Right ventricle myocardium inferior (tissue), 1 donor: ENCODE data around the gene EZH2. TPM values are rescaled to one million over a fixed set of nuclear protein-coding genes. Genes with fewer than 3 reads are reported as not detected.

ENCODE experiments used
- ATAC-seq: fragments of 200-7000 bp; cut with Tn5 transposase; one replicate; pipeline ENCODE4 v1.9.1; 2020; ENCODE audit warnings: mild to moderate bottlenecking, moderate library complexity
- DNase-seq: peaks from one replicate; pipeline ENCODE4 v3.0.0; 2021; ENCODE audit errors: missing footprints
- intact Hi-C: fragments of 100-400 bp; cut with DNase I; formaldehyde crosslinking; loops from one replicate; pipeline ENCODE4 v1.11.0; 2022
- total RNA-seq: library from RNA; stranded (reverse); fragmentation: NEBNext Ultra II Directional; extraction: Animal tissue kit (Norgen Biotek cat#: 25700); gene quantifications from one replicate; pipeline ENCODE4 v1.2.1, GENCODE V29; 2021
- donor health status: DM: no; HTN: yes; CAD: no; lungs with severe emphysema.

Gene EZH2
- total RNA-seq, 1 donor from 2014 or later: 1.2 TPM

DNA sequence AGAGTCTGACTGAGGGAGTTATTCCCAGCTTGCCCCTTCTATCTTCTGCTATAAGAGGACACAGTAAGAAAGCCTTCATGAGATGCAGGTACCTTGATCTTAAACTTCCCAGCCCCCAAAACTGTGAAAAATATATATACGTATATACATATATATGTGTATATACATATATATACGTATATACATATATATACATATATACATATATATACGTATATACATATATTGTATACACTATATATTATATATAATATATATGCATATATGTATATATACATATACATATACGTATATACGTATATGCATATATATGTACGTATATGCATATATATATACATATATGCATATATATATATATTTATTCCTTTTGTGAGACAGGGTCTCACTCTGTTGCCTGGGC lies 17.7 kb downstream of the EZH2 start:
- DNase-seq (no peak), ATAC-seq (no peak)
- intact Hi-C loops: no loop called here

DNA sequence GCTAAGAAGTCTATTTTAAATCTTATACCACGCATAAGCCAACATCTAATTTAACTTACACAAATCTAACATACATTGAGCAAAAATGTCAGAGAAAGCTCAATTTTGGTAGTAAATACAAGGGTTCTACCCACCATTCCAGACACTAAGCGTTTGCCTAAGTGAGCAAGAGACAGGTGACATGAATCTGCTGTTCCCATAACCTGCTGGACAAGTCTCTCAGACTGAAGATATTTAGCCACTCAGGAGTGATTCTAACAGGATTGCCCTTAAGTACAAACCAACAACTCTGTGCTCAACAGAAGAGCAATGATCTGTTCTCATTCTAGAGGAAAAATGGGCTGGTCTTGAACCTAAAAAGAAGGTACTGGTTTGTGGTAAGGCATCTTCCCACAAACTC lies 18.8 kb downstream of the EZH2 start:
- DNase-seq (no peak), ATAC-seq (no peak)
- intact Hi-C loops: no loop called here

DNA sequence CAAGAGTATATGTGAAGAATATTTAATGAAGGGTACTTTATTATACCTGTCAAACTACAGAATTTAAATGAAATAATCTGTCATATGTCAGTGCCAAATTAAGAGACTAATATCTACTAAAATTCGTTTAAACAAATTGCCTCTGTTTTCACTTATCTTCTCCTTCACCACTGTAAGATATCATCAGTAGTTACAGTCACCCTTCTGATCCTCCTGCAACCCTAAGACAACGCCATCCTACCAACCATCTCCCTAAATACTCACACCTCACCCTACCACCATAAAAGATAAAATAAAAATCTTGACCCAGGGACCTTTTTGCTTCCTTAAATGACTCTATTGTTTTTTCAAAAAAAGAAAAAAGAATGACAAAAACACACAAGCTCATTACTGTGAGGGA lies 20.8 kb downstream of the EZH2 start:
- DNase-seq: no peak
- intact Hi-C loops: no loop called here
- no peak for ATAC-seq

DNA sequence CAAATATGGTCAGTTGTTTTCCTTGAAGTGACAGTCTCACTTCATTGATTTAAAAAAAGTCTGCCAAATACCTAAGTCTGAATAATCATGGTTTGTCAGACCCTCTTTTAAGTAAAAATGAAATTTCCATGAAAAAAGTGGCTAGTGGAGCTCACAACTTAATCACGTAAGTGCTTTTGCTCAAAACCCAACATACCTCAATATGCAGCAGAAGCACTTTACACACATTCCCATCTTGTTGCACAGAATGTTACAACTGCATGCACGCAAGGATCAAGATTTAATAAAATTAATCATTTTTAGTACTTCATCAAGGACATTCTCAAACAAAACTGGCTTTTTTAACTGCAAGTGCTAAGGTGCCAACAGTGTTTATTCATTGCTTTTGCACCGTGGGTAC lies 21.6 kb downstream of the EZH2 start:
- no peak for ATAC-seq
- intact Hi-C loops: no loop called here
- DNase-seq: no peak

DNA sequence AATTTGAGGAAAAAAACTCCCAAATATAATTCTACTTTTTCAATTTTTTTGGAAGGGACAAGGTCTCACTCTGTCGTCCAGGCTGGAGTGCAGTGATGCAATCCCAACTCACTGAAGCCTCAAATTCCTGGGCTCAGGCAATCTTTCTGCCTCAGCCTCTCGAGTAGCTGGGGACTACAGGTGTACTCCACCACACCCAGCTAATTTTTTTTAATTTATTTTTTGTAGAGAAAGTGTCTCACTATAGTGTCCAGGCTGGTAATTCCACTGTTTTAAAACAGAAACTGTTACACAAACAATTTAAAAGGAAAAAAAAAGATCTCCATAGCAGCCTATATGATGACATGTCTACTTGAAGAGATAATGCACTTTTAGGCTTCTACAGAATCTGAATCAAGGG lies 25.6 kb downstream of the EZH2 start:
- ATAC-seq (no peak), DNase-seq (no peak)
- intact Hi-C loops: no loop called here

DNA sequence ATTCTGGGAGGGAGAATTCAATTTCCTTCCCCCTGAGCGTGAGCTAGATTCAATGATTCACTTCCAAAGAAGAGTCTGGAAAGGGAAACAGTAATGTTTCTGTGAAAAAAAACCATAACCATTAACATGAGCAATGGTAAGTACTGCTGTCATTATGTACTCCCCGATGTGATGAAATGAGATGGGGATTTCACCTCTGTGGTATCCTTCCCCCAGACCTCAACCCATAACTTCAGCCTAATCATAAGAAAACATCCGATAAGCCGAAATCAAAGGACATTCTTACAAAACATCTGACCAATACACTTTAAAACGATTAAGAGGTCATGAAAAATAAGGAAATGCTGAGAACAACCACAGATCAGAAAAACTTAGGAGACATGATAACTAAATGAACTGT lies 27.2 kb downstream of the EZH2 start:
- DNase-seq: no peak
- intact Hi-C loops: loop anchor here (2.0 kb wide), 1 partner anchor 106 kb away; no protein-coding TSS in a partner anchor
- no peak for ATAC-seq

DNA sequence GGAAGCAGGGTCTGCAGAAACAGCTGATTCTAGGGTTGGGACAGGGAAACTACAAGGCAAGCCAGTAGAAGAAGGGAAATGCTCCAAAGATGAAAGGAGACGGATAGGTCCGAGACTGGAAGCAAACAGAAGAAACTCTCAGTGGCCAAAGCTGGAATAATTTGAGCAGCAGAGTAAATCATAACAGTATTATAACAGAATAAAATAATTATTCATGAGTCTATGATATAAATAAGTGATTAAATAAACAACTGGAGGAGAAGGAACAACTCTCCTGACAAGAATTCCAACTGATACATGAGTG lies 27.6 kb downstream of the EZH2 start:
- DNase-seq (no peak), ATAC-seq (no peak)
- intact Hi-C loops: loop anchor here (2.0 kb wide), 1 partner anchor 106 kb away; no protein-coding TSS in a partner anchor

DNA sequence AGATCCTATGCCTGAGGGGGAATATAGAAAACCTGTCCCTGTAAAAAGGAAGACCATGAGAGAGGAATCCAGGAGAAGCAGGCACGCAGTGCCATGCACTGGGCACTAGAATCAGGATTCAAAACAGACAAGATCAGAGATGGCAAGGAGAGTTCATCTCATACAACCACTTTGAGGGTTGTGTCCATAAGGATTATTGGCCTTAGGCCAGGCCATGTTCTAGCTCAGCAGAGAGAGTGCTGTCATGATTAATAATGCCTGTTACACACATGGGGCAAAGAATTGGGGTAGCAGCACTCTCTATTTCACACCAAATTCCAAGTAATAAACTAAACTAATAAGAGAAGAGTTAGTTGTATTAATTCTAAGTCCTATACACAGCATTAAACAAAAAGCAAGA lies 29.1 kb downstream of the EZH2 start:
- intact Hi-C loops: no loop called here
- ATAC-seq (no peak), DNase-seq (no peak)

DNA sequence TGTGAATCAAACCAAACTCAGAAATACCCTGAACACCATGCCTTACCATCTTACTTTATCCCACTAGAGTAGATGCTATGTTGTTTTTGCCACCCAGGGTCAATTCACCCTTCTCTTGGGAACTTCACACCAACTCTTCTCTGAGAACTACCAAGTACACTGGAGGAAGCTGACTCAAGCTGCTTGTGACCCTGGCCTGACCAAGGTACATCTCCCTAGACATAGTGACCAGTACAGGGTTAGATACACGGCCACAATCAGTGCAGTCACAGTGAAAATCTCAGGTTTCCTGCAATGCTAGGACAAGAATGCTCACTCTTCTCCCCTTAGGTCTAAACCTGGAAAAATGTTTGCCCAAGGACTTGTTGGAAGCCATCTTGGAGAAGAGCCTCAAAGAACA lies 31.8 kb downstream of the EZH2 start:
- ATAC-seq (no peak), DNase-seq (no peak)
- intact Hi-C loops: no loop called here

DNA sequence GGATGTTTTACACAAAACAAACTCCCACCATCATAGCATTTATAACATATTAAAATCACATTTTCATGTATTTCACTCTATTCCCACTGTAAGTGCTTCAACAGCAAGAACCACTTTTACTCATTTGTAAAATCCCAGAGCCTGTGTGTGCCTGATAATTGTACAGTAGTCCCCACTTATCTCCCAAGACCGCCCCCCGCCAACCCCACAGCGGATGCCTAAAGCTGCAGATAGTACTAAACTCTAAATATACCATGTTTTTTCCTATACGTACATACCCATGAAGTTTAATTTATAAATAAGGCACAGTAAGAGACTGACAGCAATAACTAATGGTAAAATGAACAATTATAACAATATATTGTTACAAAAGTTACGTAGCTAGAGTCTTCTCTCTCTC lies 33.5 kb downstream of the EZH2 start:
- intact Hi-C loops: no loop called here
- ATAC-seq: no peak

DNA sequence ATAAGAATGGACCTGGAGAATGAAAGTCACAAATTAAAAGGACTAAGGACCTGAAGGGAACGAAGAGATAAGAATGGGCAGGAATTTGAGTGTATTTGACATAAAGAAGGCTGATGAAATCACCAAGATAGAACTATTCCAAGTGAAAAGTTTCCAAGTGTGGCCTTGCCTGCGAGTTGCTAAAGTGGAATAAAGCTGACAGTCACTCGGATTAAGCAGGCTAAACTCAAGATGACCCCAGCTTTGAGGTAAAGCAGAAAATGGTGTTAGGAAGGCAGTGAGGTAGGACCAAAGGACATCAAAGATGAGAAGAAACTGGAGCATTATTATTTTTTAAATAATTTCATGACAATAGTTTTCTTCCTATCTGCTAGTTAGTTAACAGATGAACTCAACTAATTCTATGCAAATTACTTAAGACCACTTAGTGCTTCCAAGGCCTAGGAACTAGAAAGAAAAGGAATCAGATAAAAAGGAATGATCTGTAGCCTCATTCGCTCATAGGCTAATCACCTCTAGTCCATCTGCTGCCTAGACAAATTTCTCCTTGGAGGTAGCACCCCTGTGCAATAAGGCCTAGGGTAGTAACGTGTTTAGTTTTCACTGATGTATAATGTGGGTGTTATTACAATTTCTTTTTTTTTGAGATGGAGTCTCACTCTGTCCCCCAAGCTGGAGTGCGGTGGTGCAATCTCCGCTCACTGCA lies 34.5 kb downstream of the EZH2 start:
- DNase-seq (no peak), ATAC-seq (no peak)
- intact Hi-C loops: no loop called here

More for the DNA sequence above, 33.5 kb downstream of the EZH2 start:
- DNase-seq: no peak

DNA sequence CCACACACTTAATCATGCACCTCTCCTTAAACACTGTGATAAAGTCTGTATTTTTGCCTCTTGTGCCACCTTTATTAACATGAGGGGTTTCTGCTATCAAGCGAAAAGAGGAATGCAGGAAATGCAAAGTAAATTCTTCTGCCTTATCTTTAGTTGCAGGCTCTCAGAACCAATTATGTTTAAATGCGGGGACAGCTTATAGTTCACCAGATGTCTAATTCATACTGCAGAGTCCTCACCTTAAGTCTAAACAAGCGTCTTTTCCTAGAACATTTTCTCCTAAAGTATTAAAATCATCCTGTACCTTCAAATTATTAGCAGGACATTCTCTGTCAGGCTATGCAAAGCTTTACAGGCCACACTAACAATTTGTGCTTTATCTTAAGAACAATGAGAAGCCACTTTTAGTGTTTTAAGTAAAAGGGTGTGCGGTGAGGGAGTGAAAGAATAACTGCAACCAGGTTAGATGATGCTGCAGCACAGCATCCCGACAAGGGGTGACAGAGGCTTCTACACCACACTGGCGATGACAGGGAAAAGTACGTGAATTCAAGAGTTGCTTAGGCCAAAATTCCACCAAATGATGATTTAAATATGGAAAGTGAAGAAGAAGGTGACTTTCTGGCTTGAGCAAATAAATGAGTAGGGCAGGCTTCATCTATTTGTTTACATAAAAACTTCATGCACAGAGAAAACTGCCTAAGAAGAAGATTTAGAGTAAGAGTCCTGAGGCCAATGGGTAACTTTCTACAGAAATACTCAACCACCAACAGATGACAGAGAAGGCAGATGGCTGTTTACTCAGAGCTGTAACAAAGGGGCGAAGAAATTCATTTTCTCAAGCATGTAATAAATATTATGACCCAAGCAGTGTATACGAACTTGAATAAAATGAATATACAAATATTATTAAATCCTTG lies 36.0 kb downstream of the EZH2 start:
- DNase-seq (no peak), ATAC-seq (no peak)
- intact Hi-C loops: no loop called here

DNA sequence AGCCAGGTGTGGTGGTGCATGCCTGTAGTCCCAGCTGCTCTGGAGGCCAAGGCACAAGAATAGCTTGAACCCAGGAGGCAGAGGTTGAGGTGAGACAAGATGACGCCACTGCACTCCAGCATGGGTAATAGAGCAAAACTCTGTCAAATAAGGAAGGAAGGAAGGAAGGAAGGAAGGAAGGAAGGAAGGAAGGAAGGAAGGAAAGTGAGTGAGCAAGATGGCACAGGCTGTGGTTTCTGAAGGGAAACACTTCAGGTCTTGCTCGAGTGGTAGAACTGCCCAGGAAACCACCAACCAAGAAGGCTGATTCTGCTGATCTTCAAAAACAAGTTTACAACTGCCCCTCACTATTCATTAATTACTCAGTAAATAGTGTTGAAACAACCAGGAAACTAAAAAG lies 45.2 kb downstream of the EZH2 start:
- intact Hi-C loops: no loop called here
- ATAC-seq: no peak

DNA sequence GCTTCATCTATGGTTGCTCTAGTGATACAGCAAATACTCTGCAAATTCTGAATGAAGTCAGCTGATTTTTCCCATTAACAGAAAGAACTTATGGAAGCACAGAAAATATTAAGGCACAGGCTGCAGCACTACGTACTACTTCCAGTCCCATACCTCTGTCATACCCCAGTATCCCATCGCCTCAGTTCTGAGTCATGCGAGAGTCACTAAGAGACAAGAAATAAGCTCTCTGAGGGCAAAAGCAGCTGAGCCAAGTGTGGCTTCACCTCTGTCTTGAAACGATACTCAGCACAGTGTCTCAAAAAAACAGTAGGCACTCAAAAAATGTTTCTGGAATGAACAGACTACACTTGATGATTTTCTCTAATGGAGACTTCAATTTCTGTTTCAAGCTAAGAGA lies 48.2 kb downstream of the EZH2 start:
- no peak for ATAC-seq
- DNase-seq: no peak
- intact Hi-C loops: no loop called here

More for the DNA sequence above, 45.2 kb downstream of the EZH2 start:
- DNase-seq: no peak

DNA sequence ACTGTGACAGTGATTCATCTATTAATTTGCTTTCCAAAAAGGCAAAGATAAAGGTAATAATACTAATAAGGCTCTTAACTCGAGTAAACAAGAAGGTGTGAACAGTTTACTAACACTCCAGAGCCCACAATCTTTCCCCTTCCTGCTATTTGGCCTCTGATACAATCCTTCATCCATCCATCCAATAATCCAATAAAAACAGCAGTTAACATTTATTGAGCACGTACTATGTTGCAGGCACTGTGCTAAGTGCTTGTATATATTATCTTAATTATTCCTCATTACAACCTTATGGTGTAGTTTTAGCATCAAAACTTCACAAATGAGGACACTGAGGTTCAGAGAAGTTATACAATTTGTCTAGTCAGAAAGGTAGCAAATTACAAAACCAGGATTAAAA lies 49.5 kb downstream of the EZH2 start:
- intact Hi-C loops: no loop called here
- DNase-seq (no peak), ATAC-seq (no peak)

DNA sequence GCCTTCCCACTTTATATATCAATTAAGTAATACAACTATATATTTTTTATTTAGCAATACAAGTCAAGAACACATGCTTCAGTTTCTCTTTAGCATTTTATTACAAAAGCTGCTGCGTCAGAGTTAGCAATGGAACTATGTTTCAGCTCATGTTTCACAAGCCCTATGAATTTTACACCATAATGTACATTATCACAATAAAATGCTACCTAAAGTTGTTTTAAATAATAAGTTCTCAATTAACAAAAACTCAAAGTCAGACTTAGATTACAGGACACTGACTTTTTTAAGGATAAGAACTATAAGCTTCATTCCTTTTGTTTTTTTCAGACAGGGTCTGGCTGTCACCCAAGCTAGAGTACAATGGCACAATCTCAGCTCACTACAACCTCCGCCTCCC lies 52.3 kb downstream of the EZH2 start:
- no peak for DNase-seq
- intact Hi-C loops: no loop called here
- no peak for ATAC-seq

DNA sequence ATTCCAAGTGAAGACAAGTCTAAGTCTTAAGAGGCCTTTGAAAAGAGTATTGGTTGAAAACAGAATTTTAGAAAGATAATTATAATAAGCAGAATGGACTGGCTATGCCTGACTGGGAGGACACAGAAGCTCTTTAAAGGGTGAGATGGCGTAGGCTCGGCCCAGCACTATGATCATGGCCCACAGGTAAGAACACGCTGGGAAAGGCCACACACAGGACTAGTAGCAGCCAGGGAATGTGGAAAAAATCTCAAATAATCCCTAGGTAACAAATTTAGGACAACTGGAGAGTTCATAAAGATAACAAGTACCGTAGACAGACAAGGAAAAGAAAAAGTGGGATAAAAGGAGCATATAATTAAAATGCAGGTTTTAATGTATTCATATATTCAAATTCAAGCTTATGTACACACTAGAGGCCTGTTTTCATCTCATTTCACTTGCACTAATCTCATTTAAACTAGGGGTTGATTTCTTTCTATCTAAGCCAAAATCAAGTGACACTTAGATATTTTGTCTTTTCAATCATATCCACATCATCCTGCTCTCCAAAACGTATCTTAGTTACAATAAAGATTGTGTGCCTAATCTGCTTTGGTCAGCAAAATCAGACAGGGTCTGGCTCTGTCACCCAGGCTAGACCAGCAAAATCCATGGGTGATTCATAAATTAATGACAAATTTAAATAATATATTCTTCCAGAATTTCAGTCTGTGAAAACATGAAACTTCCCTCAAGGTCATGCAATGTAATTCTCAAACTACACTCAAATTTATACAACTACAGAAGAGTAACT lies 53.0 kb downstream of the EZH2 start:
- DNase-seq (no peak), ATAC-seq (no peak)
- intact Hi-C loops: no loop called here

DNA sequence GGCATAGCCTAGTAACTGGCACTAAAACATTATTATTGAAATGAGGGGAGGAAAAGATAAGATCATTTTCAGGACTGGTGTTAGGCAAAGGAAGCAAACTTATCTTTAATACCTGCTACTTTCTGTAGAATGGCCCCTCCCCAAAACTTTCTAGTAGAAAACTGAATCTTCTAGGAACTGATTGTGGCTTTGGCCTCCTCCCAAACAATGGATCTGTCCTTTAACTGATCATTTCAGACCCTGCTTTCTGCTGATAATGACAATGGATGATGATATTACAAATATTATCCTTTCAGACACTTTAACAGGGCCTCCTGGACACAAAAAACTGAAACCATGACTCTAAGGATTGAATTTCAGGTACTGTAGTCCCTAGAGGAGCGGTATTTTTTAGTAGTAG lies 55.1 kb downstream of the EZH2 start:
- ATAC-seq (no peak), DNase-seq (no peak)
- intact Hi-C loops: no loop called here

DNA sequence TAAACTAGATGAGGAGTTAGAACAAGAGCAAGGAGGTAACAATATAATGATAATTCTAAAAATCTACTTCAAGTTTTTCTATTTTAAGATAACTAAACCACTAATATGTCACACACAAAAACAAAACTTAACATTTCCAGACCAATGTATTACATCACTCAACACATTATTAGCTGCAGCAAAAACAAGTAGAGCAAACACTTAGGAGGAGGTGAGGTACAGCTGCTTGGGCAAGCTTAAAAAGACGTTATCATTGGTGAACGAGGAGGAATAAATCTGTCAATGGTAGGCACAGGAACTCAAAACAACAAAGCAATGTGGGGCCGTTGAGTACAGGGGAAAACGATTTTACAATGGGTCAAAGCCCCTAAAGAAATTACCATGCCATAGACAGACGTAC lies 58.8 kb downstream of the EZH2 start:
- ATAC-seq (no peak), DNase-seq (no peak)
- intact Hi-C loops: no loop called here

DNA sequence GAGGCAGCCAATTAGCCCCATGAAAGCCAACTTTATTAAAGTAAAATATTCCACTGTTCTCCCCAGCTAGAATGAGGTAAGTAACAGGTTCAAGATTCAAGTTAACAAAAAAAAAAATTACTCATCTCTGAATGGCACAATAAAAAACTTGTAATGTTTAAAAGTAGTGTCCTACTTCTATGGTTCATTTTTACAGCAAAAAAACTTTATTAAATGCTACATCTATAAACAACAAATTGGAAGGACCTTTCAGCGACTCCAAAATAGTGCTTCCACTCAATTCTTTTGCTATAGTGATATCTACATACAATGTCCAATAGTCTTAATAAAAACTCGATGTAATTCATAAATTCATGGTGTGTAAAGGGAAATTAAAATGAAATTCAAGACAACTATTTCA lies 59.2 kb downstream of the EZH2 start:
- DNase-seq (no peak), ATAC-seq (no peak)
- intact Hi-C loops: no loop called here
